Activated effector memory CD4-positive, alpha-beta T cell treated with anti-CD3 and anti-CD28 coated beads, Interleukin-2, amount 50 U/mL, for 16 hours (primary cell): Measurements from ENCODE around the gene PNP.
"Not testable (repeated sequence)": the region's sequence is repeated elsewhere in the genome, so short reads cannot be mapped to it uniquely, and the experiment has no call there.

ENCODE experiments used
- DNase-seq: peaks from one replicate; pipeline ENCODE4 v3.0.0-alpha.2; 2020

The PNP gene

GRCh38 chr14:20493634-20494033 is 24.4 kb downstream of the PNP start:
- DNase-seq = no peak

GRCh38 chr14:20494935-20495766 is 25.9 kb downstream of the PNP start:
- no peak for DNase-seq

GRCh38 chr14:20498622-20499021 is 29.4 kb downstream of the PNP start:
- no peak for DNase-seq

- no peak for DNase-seq
Observed at GRCh38 chr14:20499108-20499507, 29.9 kb downstream of the PNP start.

- no peak for DNase-seq
Observed at GRCh38 chr14:20499881-20500280, 30.7 kb downstream of the PNP start.

- no peak for DNase-seq
Observed at GRCh38 chr14:20501346-20501745, 32.1 kb downstream of the PNP start.

GRCh38 chr14:20503898-20504297 is 34.7 kb downstream of the PNP start:
- DNase-seq = no peak

GRCh38 chr14:20506276-20506675 is 37.1 kb downstream of the PNP start:
- not testable (repeated sequence) for DNase-seq

- not testable (repeated sequence) for DNase-seq
Observed at GRCh38 chr14:20506752-20507151, 37.5 kb downstream of the PNP start.

- not testable (repeated sequence) for DNase-seq
Observed at GRCh38 chr14:20507537-20507936, 38.3 kb downstream of the PNP start.

- no peak for DNase-seq
Observed at GRCh38 chr14:20508367-20508766, 39.2 kb downstream of the PNP start.

- no peak for DNase-seq
Observed at GRCh38 chr14:20512177-20512905, 43.1 kb downstream of the PNP start.

- DNase-seq = no peak
Observed at GRCh38 chr14:20515846-20516245, 46.6 kb downstream of the PNP start.

GRCh38 chr14:20516921-20517320 is 47.7 kb downstream of the PNP start:
- DNase-seq = no peak

GRCh38 chr14:20522332-20522731 is 53.1 kb downstream of the PNP start:
- DNase-seq = no peak

GRCh38 chr14:20524027-20524426 is 54.8 kb downstream of the PNP start:
- DNase-seq = no peak
